Measurements from ENCODE around the gene CFD.
A peak's percentile ranks its signal among the peaks of the same experiment; 100 is the strongest.

CFD gene

DNA sequence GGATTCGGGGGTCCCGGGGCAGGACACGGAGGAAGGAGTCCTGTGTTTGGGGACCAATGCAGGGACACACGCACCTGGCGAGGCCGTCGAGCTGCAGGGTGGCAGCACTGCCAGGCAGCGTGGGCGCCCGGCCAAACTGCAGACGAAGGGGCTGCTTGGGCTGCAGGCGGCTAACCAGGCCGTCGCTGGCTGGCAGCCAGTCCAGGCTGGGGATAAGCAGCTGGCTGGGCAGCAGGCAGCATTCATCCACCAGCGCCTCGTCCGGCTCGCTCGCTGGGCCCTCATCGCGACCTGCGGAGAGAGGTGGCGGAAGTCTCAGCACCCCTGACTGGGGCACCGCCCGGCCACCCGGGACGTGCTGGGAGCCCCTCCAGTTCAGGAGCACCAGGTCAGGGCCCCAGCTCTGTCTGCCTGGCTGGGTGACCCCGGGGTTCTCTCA is 11.5 kb downstream of the CFD start:
- peak in 17 of 56 donors; percentile 4 to 58 (median 31) for DNase-seq

DNA sequence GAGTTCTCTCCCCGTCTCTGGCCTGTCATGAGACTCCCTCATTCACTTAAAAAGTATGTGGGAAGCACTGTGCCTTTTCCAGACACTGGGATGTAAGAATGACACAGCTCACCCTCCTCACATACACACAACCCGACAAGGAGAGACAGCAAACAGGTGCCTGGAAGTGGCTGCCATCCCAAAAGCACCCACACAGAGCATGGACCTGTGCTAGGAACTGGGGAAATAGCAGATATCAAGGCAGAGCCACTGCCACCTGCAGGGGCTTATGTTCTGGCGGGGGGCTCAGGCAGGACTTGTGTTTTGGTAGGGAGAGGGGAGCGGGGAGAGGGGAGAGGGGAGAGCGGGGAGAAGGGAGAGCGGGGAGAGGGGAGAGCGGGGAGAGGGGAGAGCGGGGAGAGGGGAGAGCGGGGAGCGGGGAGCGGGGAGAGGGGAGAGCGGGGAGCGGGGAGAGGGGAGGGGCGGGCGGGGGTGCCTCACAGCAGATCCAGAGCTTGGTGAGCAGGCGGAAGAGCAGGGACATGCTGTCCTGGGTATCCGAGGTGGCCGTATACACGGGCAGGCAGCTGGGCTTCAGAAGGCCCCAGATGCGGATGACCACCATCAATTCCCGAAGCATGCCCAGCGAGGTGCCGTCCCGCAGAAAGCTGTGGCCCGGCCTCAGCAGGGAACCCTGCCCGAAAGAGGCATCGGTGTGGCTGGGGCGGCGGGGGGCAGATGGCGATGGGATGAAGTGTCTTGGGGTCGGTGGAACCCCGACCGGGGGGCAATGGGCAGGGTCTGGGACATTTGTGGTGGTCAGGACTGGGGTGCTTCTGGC is 12.2 kb downstream of the CFD start:
- peak in 2 of 56 donors; percentile 6 to 33 for DNase-seq

GRCh38 chr19:872266-872951 is 12.9 kb downstream of the CFD start:
- no peak for DNase-seq

DNA sequence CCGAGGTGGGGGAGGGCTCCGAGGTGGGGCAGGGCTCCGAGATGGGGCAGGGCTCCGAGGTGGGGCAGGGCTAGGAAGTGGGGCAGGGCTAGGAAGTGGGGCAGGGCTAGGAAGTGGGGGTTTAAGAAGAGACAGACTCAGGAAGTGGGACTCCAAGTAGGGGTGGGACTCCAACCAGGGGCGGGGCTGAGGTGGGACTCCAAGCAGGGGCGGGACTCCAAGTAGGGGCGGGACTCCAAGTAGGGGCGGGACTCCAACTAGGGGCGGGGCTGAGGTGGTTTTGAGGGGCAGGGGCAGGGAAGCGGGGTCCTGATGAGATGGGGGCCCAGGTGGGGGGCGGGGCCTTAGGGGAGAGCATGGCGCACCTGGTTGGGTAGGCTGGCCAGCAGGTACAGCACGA is 13.6 kb downstream of the CFD start:
- peak in 2 of 56 donors; percentile 11 to 17 for DNase-seq

DNA sequence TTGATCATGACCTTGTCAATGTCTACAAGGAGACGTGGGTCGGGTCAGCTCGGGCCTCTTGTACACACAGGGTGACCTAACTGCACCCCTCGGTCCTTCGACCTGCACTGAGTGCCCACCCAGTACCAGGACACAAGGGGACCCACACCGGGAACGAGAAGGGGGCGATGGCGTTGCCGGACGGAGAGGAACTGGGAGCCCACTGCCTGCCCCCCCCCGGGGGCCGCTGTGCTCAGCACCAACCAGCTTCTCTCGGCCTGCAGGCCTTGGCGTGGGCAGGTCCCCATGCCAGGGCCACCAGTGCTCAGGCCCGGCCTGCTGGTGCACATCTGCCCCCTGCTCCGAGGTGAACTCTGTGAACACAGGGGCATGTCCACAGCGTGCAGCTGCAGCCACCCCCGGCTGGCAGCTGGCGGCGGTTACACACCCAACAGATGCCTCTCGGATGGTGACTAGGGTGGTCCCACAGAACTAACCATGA is 14.1 kb downstream of the CFD start:
- no peak for DNase-seq

DNA sequence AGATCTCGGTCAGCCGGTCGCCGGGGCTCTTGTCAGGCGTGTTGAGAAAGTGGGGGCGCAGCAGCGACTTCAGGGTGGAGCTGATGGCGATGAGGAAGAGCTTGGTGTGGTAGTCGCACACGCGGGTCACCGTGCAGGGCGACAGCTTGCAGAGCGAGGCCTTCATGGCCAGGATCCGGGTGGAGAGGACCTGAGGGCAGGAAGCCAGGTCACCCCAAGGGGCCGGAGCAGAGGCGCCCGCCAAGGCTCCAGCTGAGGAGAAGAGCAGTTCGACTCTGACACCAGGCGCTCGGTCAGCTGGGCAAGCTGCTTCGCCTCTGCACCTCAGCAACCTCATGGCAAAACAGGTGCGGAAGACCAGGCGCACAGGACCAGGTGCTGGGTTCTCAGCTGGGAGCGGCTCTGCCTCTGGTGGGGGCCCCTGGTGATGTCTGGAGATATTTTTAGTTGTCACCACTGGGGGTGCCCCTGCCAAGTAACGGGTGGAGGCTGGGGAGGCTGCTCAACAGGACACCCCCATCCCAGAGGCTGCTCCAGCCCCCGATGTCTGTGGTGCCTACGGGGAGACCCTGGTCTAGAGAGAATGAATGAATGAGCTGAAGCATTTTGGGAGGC is 15.9 kb downstream of the CFD start:
- no peak for DNase-seq

- no peak for DNase-seq
Observed at GRCh38 chr19:876089-876488, 16.6 kb downstream of the CFD start.

GRCh38 chr19:876780-877314 is 17.4 kb downstream of the CFD start:
- no peak for DNase-seq

DNA sequence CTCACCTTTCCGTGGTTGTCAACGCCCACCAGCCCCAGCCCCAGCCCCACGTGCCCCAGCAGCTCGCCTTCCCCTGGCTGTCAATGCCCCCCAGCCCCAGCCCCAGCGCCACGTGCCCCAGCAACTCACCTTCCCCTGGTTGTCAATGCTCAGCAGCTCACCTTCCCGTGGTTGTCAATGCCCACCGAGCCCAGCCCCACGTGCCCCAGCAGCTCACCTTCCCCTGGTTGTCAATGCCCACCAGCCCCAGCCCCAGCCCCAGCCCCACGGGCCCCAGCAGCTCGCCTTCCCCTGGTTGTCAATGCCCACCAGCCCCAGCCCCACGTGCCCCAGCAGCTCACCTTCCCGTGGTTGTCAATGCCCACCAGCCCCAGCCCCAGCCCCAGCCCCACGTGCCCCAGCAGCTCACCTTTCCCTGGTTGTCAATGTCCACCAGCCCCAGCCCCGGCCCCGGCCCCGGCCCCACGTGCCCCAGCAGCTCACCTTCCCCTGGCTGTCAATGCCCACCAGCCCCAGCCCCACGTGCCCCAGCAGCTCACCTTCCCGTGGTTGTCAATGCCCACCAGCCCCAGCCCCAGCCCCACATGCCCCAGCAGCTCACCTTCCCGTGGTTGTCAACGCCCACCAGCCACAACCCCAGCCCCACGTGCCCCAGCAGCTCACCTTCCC is 18.7 kb downstream of the CFD start:
- DNase-seq, result peak in 1 of 56 donors; percentile 14

GRCh38 chr19:878751-879561 is 19.5 kb downstream of the CFD start:
- peak in 8 of 56 donors; percentile 14 to 42 (median 27) for DNase-seq

DNA sequence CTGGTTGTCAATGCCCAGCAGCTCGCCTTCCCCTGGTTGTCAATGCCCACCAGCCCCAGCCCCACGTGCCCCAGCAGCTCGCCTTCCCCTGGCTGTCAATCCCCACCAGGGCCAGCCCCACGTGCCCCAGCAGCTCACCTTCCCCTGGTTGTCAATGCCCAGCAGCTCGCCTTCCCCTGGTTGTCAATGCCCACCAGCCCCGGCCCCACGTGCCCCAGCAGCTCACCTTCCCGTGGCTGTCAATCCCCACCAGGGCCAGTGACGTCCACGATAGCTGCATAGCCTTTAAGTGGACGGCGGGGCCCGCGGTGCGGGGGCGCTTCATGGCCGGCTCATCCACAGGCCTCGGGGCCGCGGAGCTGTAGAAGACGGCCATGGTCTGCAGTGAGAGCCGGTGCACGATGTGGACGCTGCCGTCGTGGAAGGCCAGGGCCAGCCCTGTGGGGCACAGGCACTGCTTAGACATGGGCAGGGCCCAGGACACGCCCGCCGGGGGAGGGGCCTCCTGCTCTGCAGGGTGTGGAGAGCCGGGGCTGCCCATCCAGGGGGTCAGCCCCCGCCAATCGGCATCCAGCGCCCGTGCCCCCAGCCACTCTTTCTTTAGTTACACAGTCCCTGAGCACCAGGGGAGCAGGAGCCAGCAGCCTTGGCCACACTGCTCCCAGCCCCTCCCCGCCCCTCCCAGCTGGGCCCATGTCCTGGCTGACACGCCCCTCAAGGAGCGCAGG is 20.4 kb downstream of the CFD start:
- DNase-seq, result peak in 1 of 56 donors; percentile 13

DNA sequence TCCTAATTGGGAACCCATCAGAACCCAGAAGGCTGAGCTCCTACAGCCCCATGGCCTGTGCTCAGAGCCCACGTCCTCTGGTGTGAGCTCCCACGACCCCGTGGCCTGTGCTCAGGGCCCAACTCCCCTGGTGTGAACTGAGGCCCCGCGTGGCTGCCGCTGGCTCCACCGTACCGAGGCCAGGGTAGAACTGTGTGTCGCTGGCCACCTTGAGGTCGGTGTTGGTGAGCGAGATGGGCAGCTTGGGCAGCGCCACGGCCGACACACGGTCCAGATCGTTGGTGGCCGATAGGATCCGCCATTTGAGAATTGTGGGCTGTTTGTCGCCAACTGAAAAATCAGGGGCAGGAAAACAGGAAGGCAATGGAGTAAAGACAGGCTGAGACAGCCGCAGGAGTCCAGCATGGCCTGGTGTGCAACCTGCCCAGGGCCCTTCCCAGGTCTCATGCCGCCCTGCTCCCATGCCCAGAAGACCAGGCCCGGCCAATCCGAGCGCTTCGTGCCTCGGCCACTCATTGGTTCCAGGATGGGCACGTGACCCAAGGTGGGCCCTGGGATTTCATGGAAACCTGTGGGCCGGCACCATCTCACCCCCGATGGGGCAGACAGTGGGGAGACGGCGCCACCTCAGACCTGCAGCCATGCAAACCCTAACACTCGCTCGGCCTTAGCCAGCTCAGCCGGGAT is 22.1 kb downstream of the CFD start:
- no peak for DNase-seq

DNA sequence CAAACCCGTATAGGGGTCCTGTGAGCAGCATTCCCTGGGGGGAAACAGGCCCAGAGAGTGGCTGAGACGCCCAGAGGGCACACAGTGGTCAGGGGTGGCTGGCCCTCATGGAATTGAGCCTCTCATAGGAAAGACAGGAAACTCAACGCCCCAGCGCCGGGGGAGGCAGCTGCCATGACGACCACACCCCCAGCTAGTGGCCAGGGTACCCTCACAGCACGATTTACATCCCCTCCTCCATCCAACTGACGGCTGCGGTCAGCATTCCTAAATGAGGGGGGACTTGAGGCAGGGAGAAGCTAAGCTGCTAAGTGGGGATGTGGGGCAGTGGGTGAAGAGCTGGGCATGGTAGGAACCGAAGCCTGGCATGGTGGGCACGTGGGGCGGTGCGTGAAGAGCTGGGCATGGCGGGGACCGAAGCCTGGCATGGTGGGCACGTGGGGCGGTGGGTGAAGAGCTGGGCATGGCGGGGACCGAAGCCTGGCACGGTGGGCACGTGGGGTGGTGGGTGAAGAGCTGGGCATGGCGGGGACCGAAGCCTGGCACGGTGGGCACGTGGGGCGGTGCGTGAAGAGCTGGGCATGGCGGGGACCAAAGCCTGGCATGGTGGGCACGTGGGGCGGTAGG is 23.5 kb downstream of the CFD start:
- no peak for DNase-seq

DNA sequence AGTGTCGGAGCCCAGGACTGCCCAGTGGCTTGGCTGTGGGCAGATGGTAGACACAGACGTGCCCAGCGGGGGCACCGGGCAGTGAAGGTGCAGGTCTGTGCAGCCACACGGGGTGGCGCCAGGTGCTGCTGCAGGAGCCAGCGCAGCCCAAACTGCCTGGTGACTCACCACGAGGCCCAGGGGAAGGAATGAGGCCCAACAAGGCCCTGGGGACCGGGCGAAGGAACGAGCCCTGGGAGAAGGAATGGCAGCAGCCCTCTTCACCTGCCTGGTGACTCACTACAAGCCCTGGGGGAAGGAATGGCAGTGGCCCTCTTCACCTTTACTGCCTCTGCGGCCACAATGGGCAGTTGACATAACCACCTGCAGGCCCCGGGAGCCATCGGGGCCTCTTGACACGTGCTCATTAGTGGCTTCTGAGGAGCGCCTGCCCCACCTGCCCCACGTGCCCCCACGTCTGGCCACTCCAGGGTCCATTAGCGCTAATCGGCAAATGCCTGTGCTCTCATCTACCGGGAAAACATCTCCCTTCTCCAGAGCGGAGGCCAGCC is 24.3 kb downstream of the CFD start:
- DNase-seq, result no peak

- DNase-seq, result no peak
Observed at GRCh38 chr19:884420-885211, 25.2 kb downstream of the CFD start.

DNA sequence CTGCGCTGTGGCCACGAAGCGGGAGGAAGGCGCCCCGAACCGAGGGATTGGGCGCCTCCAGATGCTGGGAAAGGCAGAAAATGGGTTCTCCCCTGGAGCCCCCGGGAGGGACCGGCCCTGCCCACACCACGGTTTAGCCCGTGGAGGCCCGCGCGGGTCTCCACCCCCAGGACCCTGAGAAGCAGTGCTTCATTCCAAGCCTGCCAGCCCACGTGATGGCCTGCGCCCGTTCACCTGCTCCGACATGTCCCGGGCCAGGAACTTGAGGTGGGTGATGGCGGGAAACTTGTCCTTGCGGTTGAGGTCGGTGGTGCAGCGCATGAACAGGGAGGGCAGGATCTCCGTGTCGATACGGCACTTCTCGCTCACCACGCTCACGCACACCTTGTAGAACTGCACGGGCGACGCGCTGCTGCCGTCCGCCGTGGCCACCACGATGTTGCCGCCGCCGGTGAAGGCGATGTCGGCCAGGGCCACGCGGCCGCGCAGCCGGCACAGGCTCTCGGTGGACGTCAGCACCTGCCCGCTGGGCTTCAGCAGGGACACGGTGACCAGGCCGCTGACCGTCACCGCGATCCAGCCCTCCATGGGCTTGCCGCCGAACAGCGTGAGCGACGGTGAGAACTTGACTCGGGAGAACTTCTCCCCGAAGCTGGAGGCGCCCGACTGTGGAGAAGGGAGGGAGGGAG is 26.2 kb downstream of the CFD start:
- no peak for DNase-seq

GRCh38 chr19:887072-887471 is 27.6 kb downstream of the CFD start:
- no peak for DNase-seq

Data from nucleus accumbens (tissue), 56 donors.